HL-60 (cell line): Measurements from ENCODE around the gene C16orf86.

Experiments used
- DNase-seq, 2 experiments: peaks; one replicate each; pipeline ENCODE4 v3.0.0-alpha.2; 2010 to 2020; ENCODE audit warnings: low read depth in 1 of 2, low spot score in 1 of 2
- H3K27ac ChIP-seq: fragments of 250-450 bp; sonication (Bioruptor Pico); replicated peaks from 2 replicates; pipeline ENCODE4 v1.5.1; 2020; ENCODE audit warnings: mild to moderate bottlenecking, moderate library complexity
- H3K27me3 ChIP-seq: fragments of 250-450 bp; sonication (Bioruptor Pico); 2 replicates; pipeline ENCODE4 v1.5.1; 2021; ENCODE audit warnings: mild to moderate bottlenecking, moderate library complexity; ENCODE audit not compliant: insufficient read depth, poor library complexity, severe bottlenecking
- H3K4me3 ChIP-seq: replicated peaks from 2 replicates; pipeline ENCODE4 v1.5.1; 2011; ENCODE audit warnings: mild to moderate bottlenecking, control low read depth, low read length; ENCODE audit not compliant: insufficient read depth
- GABPA ChIP-seq: IDR thresholded peaks from 2 replicates; pipeline ENCODE4 v1.6.1; 2012; ENCODE audit warnings: low read depth
- POLR2AphosphoS5 ChIP-seq: IDR thresholded peaks from 2 replicates; pipeline ENCODE4 v1.6.1; 2012; ENCODE audit warnings: low read depth
- REST ChIP-seq: IDR thresholded peaks from 2 replicates; pipeline ENCODE4 v1.6.1; 2012; ENCODE audit warnings: low read depth; ENCODE audit not compliant: insufficient replicate concordance
- SPI1 ChIP-seq: IDR thresholded peaks from 2 replicates; pipeline ENCODE4 v1.6.1; 2012; ENCODE audit warnings: low read depth, mild to moderate bottlenecking, borderline replicate concordance
- TF ChIP-seq, protein P1 (sequence below): IDR thresholded peaks from one replicate; pipeline ENCODE4 v1.5.1; 2011; ENCODE audit warnings: low read length, control low read depth, inconsistent platforms; ENCODE audit not compliant: insufficient read depth

Gene C16orf86

GRCh38 chr16:67672739-67673662, 6.4 kb downstream of the C16orf86 start:
- no peak overlapping the region for H3K4me3 ChIP-seq
- TF ChIP-seq GABPA (no peak), REST (no peak), SPI1 (no peak; the same call in 1 of the 2 replicates), POLR2AphosphoS5 (no peak)
- TF ChIP-seq, protein P1, sequence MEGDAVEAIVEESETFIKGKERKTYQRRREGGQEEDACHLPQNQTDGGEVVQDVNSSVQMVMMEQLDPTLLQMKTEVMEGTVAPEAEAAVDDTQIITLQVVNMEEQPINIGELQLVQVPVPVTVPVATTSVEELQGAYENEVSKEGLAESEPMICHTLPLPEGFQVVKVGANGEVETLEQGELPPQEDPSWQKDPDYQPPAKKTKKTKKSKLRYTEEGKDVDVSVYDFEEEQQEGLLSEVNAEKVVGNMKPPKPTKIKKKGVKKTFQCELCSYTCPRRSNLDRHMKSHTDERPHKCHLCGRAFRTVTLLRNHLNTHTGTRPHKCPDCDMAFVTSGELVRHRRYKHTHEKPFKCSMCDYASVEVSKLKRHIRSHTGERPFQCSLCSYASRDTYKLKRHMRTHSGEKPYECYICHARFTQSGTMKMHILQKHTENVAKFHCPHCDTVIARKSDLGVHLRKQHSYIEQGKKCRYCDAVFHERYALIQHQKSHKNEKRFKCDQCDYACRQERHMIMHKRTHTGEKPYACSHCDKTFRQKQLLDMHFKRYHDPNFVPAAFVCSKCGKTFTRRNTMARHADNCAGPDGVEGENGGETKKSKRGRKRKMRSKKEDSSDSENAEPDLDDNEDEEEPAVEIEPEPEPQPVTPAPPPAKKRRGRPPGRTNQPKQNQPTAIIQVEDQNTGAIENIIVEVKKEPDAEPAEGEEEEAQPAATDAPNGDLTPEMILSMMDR: peak; percentile 80
- DNase-seq: peak; percentile 47 to 84
- no peaks in the 10 kb centered on the region for H3K27me3 ChIP-seq
- peak overlapping the region; percentile 59 for H3K27ac ChIP-seq

DNA sequence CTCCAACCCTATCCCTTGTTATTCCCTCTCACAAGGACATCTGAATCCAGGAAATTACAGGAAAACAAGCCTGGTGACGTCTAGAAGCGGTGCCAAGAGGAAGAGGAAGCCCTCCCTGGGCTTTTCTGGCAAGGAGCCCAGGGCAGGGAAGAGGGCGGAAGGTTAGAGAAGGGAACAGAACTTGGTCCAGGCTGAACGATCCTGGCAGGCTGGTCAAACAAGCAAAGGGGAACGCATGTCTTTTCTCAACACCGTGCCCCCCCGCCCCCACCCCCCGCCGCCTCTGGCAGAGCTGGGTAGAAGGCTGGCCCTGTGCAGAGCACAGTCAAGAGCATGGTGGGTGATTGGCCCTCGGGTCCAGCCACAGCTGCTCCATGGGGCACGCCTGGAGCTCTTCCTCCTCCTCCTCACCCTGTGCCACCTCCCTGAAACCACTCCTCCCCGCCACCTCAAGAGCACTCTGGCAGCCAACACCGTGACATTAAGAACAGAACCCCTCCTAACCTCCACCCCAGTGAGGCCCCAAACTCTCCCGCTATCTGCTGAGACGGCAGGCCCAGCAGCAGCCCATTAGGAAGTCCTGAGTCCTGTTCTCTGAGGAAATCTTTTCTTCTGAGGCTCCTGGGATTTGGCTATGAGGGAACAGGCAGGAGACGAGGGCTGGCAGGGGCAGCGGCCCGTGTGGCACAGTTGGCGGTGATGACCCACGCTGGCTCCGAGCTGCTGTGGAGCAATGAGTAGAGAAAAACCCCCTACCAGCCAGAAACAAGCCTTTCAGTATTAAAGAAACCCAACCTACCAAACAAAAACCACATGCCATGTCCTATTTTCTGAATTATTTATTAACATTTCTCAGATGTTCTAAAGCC, 7.3 kb downstream of the C16orf86 start:
- TF ChIP-seq, protein P1: no peak
- peak; percentile 40; the same call in 1 of the 2 replicates for TF ChIP-seq POLR2AphosphoS5
- TF ChIP-seq REST: no peak
- peak; percentile 75; the same call in 1 of the 2 replicates for TF ChIP-seq SPI1
- no peaks in the 10 kb centered on the region for H3K27me3 ChIP-seq
- H3K4me3 ChIP-seq: no peak overlapping the region
- peak; percentile 63 to 71 for DNase-seq
- H3K27ac ChIP-seq: peak overlapping the region; percentile 59

DNA sequence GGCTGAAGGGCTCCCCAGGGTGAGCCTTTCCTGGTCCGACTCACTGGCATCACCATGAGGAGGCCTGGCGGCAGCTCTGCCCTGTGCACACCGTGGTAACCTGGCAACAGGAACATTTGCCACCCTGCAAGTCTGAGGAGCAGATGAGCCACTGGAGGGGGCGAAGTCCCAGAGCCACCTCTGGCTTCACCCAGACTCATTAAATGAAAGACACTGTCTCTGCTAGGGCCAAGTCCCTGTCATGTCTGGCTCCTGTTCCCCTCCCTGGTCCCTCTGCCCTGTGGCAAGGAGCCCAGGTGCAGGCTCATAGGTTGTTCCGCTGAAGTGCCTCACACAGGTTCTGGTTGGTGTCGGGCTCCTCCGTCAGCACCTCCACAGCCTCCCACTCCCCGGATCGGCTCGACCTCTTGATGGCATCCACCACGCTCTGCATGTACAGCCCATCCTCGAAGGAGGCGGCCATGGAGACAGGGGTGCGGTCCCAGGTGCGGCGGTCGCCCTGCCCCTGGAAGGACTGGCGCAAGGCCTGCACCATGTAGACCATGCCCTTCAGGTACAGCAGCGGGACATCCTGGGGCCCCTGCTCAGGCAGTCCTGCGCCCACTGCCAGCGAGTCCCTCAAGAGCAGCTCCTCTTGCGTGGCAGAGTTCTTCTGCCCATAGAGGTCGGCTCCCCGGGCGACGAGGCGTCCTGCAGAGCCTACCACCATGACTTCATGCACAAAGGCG, 8.4 kb downstream of the C16orf86 start:
- Histone ChIP-seq H3K4me3 (no peak overlapping the region), H3K27me3 (no peaks in the 10 kb centered on the region), H3K27ac (no peak overlapping the region)
- no peak for TF ChIP-seq POLR2AphosphoS5
- no peak for TF ChIP-seq REST
- TF ChIP-seq, protein P1: no peak
- no peak for TF ChIP-seq GABPA
- no peak for TF ChIP-seq SPI1
- no peak for DNase-seq
